AG09319 (cell line): Measurements from ENCODE around the gene STUB1.

Experiments
- DNase-seq: peaks from one replicate; pipeline ENCODE4 v3.0.0-alpha.2; 2010; ENCODE audit warnings: low read depth; ENCODE audit errors: extremely low read depth
- CTCF ChIP-seq: IDR thresholded peaks from 2 replicates; pipeline ENCODE4 v1.5.1; 2011; ENCODE audit warnings: low read depth, mild to moderate bottlenecking, inconsistent platforms, low read length, moderate library complexity

The STUB1 gene

DNA sequence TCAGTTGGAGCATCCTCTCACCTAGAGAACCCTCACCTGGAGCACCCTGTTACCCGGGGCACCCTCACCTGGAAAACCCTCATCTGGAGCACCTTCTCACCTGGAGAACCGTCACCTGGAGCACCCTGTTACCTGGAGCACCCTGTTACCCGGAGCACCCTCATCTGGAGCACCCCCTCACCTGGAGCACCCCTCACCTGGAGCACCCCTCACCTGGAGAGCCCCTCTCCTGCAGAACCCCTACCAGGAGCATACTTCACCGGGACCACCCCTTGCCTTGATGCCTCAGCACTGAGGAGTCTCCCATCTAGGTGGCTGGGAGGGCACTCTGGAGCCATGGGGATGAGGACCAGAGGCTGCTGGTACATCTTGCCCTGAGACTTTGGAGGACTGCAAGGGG is 28.7 kb downstream of the STUB1 start:
- TF ChIP-seq CTCF, result no peak
- no peak for DNase-seq

GRCh38 chr16:709566-710499 is 29.6 kb downstream of the STUB1 start:
- no peak for DNase-seq
- no peak for TF ChIP-seq CTCF

DNA sequence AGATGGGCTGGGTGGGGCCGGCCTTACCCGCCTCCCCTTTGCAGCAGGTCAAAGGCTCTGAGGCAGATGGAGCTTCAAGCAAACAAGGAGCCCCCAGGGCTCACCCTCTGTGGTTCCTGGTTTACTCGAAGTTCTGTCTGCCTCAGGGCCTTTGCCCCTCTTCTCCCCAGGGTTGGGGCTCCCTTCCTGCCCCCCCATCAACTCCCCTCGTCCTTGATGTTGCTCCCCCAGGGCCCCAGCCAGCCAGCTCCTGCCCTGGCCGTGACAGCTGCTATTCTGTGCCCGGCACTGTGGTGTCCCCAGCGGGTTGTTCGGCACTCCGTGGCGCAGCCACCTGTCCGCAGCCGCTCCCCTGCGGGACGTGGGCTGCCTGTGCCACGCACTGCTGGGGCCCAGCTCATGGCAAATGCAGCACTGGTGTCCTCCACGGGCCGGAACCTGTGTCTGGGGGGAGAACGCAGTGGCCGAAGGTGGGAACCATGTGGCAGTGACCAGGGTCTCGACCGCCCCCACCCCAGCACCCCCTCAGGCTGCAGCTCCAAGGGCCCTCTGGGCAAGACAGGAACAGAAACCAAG is 30.4 kb downstream of the STUB1 start:
- no peak for TF ChIP-seq CTCF
- no peak for DNase-seq

GRCh38 chr16:711084-711483 is 30.9 kb downstream of the STUB1 start:
- no peak for TF ChIP-seq CTCF
- no peak for DNase-seq

- peak; percentile 88 for TF ChIP-seq CTCF
- DNase-seq, result no peak
These were observed 31.5 kb downstream of the STUB1 start for GRCh38 chr16:711548-712320.

DNA sequence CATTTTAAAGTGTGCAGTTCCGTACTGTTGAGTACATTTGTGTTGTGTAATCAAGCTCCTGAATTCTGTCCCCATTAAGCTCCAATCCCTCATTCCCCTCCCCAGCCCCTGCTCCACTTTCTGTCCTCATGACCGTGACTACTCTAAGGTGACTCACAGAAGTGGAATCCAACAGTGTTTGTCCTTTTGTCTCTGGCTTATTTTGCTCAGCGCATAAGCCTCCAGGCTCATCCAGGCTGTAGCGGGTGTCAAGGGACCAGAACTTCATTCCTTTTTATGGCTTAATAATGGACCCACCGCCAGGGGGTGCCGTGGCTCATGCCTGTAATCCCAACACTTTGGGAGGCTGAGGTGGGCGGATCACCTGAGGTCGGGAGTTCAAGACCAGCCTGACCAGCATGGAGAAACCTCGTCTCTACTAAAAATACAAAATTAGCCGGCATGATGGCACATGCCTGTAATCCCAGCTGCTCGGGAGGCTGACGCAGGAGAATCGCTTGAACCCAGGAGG is 32.6 kb downstream of the STUB1 start:
- DNase-seq, result peak; percentile 45
- TF ChIP-seq CTCF, result peak; percentile 32
